DOHH2 (cell line): Measurements from ENCODE around the gene LSP1.

Source experiments
- H3F3A ChIP-seq: fragments of 200-600 bp; sonication (generic), shearing (Covaris generic); 2 replicates; pipeline ENCODE4 v1.6.0; 2016; ENCODE audit warnings: antibody characterized with exemption, mild to moderate bottlenecking; ENCODE audit not compliant: control insufficient read depth, insufficient read depth
- H3K27ac ChIP-seq: fragments of 200-600 bp; sonication (generic); 2 replicates; pipeline ENCODE4 v1.5.1; 2014; ENCODE audit warnings: low read depth, mild to moderate bottlenecking, low read length, moderate library complexity
- H3K27me3 ChIP-seq: fragments of 200-600 bp; sonication (generic); 2 replicates; pipeline ENCODE4 v1.6.1; 2014; ENCODE audit warnings: mild to moderate bottlenecking, low read length, mixed read lengths; ENCODE audit not compliant: control insufficient read depth
- H3K36me3 ChIP-seq: fragments of 200-600 bp; sonication (generic); 2 replicates; pipeline ENCODE4 v1.6.1; 2014; ENCODE audit warnings: mild to moderate bottlenecking, low read length, moderate library complexity, mixed read lengths; ENCODE audit not compliant: control insufficient read depth
- H3K4me1 ChIP-seq: fragments of 200-600 bp; sonication (generic); 2 replicates; pipeline ENCODE4 v1.6.1; 2014; ENCODE audit warnings: mild to moderate bottlenecking, low read length, mixed read lengths; ENCODE audit not compliant: control insufficient read depth
- H3K4me2 ChIP-seq: fragments of 200-600 bp; sonication (generic); 2 replicates; pipeline ENCODE4 v1.6.0; 2014; ENCODE audit warnings: mild to moderate bottlenecking, low read length, moderate library complexity
- H3K4me3 ChIP-seq: fragments of 200-600 bp; sonication (generic); 2 replicates; pipeline ENCODE4 v1.5.1; 2014; ENCODE audit warnings: mild to moderate bottlenecking, low read length, mixed read lengths
- H3K79me2 ChIP-seq: fragments of 200-600 bp; sonication (generic); 2 replicates; pipeline ENCODE4 v1.6.1; 2014; ENCODE audit warnings: mild to moderate bottlenecking, low read length, mixed read lengths; ENCODE audit not compliant: control insufficient read depth
- H3K9me2 ChIP-seq: fragments of 200-600 bp; sonication (generic); replicated peaks from 2 replicates; pipeline ENCODE4 v1.6.1; 2014; ENCODE audit warnings: mild to moderate bottlenecking, low read length, mixed read lengths; ENCODE audit not compliant: control insufficient read depth
- H3K9me3 ChIP-seq: fragments of 200-600 bp; sonication (generic); 2 replicates; pipeline ENCODE4 v1.6.1; 2014; ENCODE audit warnings: antibody characterized with exemption, low read length, mixed read lengths; ENCODE audit not compliant: control insufficient read depth, insufficient read depth
- H4K20me1 ChIP-seq: fragments of 200-600 bp; sonication (generic); 2 replicates; pipeline ENCODE4 v1.6.0; 2014; ENCODE audit warnings: low read depth, mild to moderate bottlenecking, antibody characterized with exemption, low read length, moderate library complexity; ENCODE audit not compliant: control insufficient read depth, insufficient read depth
- EZH2phosphoT487 ChIP-seq: fragments of 200-600 bp; sonication (generic); IDR thresholded peaks from 2 replicates; pipeline ENCODE4 v1.6.1; 2017; ENCODE audit warnings: borderline replicate concordance, mild to moderate bottlenecking, antibody characterized with exemption, low read length, moderate library complexity, mixed read lengths
- TF ChIP-seq, protein P1 (sequence below): fragments of 200-600 bp; sonication (generic); IDR thresholded peaks from one replicate; pipeline ENCODE4 v1.5.1; 2014; ENCODE audit warnings: antibody characterized with exemption, mild to moderate bottlenecking, low read depth, low read length; ENCODE audit not compliant: poor library complexity, severe bottlenecking

Gene LSP1

DNA sequence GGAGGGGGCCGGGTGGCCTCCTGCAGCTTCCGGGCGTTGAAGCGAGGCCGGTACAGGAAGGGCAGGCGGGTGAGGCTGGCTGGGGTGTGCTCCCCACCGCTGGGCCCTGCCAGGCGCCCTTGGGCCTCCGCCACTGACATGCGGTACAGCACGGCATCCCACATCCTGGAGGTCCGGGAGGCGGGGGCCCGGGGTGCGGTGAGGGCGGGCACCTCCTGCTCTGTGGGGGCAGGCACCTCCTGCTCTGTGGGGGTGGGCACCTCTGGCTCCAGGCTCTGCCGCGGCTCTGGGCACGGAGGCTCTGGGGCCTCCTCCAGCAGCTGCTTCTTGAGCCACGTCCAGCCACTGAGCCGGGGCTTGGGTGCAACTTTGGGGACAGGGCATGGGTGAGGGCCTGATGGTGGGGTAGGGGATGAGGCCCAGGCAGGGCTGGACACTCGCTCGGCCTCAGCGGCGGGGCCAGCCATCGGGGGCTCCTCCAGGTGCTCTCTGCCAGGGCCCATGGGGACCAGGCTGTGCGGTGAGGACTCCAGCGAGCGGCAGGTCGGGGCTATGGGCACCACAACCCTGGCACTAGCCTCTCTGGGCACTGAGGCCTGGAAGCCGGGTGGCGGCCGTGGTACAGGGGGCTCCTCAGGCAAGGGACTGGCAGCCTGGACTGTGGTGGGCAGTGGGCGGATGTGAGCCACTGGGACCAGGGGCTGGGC lies 36.5 kb downstream of the LSP1 start:
- no peak for TF ChIP-seq EZH2phosphoT487
- TF ChIP-seq, protein P1, sequence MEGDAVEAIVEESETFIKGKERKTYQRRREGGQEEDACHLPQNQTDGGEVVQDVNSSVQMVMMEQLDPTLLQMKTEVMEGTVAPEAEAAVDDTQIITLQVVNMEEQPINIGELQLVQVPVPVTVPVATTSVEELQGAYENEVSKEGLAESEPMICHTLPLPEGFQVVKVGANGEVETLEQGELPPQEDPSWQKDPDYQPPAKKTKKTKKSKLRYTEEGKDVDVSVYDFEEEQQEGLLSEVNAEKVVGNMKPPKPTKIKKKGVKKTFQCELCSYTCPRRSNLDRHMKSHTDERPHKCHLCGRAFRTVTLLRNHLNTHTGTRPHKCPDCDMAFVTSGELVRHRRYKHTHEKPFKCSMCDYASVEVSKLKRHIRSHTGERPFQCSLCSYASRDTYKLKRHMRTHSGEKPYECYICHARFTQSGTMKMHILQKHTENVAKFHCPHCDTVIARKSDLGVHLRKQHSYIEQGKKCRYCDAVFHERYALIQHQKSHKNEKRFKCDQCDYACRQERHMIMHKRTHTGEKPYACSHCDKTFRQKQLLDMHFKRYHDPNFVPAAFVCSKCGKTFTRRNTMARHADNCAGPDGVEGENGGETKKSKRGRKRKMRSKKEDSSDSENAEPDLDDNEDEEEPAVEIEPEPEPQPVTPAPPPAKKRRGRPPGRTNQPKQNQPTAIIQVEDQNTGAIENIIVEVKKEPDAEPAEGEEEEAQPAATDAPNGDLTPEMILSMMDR = no peak
- Histone ChIP-seq H3K79me2 (no peaks in the 10 kb centered on the region), H3K4me1 (no peaks in the 10 kb centered on the region), H3K36me3 (peaks cover 38% of the 10 kb centered on the region), H3K9me3 (no peaks in the 10 kb centered on the region), H3K4me2 (no peak overlapping the region), H3K27me3 (no peaks in the 10 kb centered on the region), H3F3A (no peaks in the 10 kb centered on the region), H3K27ac (no peak overlapping the region), H3K9me2 (no peaks in the 10 kb centered on the region), H3K4me3 (no peak overlapping the region), H4K20me1 (no peaks in the 10 kb centered on the region)

DNA sequence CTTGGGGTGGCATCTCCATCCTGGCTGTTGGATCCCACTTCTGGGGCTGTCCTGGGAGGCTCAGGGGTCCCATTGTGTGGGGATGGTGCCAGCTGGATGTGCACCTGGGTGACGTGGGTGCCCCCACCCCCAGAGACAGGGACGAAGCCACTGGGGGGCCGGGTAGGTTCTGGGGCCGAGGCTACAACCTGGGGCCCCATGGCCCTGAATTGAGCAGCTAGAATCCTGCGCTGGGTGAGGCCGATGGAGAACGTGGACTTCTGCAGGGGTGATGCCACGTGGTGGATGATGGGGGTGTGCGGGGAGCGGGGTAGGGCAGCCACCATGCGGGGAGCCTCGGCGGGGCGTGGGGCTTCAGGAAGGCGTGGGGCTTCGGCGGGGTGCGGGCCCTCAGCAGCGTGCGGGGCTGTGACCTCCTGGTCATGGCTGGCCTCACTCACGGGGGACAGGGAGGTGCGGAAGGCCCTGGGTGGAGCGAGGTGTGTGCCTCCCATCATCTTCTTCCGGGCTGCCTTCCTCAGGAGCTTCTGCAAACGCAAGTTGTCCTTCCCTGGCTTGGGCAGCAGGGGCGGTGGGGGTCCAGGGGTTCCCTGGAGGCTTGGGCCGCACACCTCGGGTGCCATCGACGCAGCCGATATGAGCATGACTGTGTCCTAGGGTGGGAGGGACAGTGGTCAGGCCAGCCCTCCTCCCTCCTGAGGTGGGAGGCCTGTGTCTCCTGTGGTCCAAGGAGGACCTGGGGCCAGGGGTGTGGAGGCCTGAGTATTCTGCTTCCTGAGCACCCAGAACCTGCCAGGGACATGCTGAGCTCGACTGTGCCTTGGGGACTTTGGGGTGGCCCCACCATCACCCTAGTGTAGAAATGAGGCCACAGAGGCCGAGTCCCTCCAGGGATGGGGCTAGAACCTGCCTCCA lies 37.3 kb downstream of the LSP1 start:
- no peaks in the 10 kb centered on the region for H3K9me2 ChIP-seq

GRCh38 chr11:1890856-1891830 lies 38.3 kb downstream of the LSP1 start:
- Histone ChIP-seq H3F3A (no peaks in the 10 kb centered on the region), H3K27ac (no peak overlapping the region), H3K9me3 (no peaks in the 10 kb centered on the region), H3K27me3 (peaks cover 6% of the 10 kb centered on the region), H3K36me3 (peaks cover 20% of the 10 kb centered on the region), H4K20me1 (no peaks in the 10 kb centered on the region), H3K4me3 (no peak overlapping the region), H3K79me2 (no peaks in the 10 kb centered on the region), H3K9me2 (no peaks in the 10 kb centered on the region), H3K4me1 (no peaks in the 10 kb centered on the region), H3K4me2 (no peak overlapping the region)
- TF ChIP-seq EZH2phosphoT487 = no peak
- TF ChIP-seq, protein P1 = no peak

More for the DNA sequence above, 37.3 kb downstream of the LSP1 start:
- Histone ChIP-seq H3K79me2 (no peaks in the 10 kb centered on the region), H3K27me3 (no peaks in the 10 kb centered on the region), H3K4me2 (no peak overlapping the region), H3K4me1 (no peaks in the 10 kb centered on the region), H3F3A (no peaks in the 10 kb centered on the region), H3K9me3 (no peaks in the 10 kb centered on the region), H3K4me3 (no peak overlapping the region), H3K27ac (no peak overlapping the region), H4K20me1 (no peaks in the 10 kb centered on the region), H3K36me3 (peaks cover 29% of the 10 kb centered on the region)
- TF ChIP-seq EZH2phosphoT487 = no peak
- TF ChIP-seq, protein P1 = no peak
